GM12875 (cell line): Measurements from ENCODE around the gene SGMS1.
"Not testable (repeated sequence)": the region's sequence is repeated elsewhere in the genome, so short reads cannot be mapped to it uniquely, and the experiment has no call there.

Experiments used
- H3K4me3 ChIP-seq: one replicate; pipeline ENCODE4 v1.5.1; 2011; ENCODE audit warnings: low read depth, low read length, control low read depth
- CTCF ChIP-seq: IDR thresholded peaks from 2 replicates; pipeline ENCODE4 v1.5.1; 2011; ENCODE audit warnings: low read depth, mild to moderate bottlenecking, control low read depth, inconsistent platforms, low read length, moderate library complexity, borderline replicate concordance; ENCODE audit not compliant: insufficient read depth

Gene SGMS1

GRCh38 chr10:50552771-50553535, 70.8 kb downstream of the SGMS1 start:
- TF ChIP-seq CTCF, result peak; percentile 20; the same call in 1 of the 2 replicates
- no peak overlapping the region for H3K4me3 ChIP-seq

- H3K4me3 ChIP-seq, result no peak overlapping the region
- no peak for TF ChIP-seq CTCF
Observed at GRCh38 chr10:50552308-50552707, 71.4 kb downstream of the SGMS1 start.

- no peak overlapping the region for H3K4me3 ChIP-seq
- TF ChIP-seq CTCF, result no peak
Observed at GRCh38 chr10:50551894-50552293, 71.9 kb downstream of the SGMS1 start.

- H3K4me3 ChIP-seq, result no peak overlapping the region
- TF ChIP-seq CTCF, result no peak
Observed at GRCh38 chr10:50550291-50550839, 73.4 kb downstream of the SGMS1 start.

- H3K4me3 ChIP-seq, result not testable (repeated sequence)
Observed at GRCh38 chr10:50549186-50549585, 74.6 kb downstream of the SGMS1 start.

- not testable (repeated sequence) for H3K4me3 ChIP-seq
Observed at GRCh38 chr10:50548481-50548880, 75.3 kb downstream of the SGMS1 start.

GRCh38 chr10:50546287-50546686, 77.5 kb downstream of the SGMS1 start:
- not testable (repeated sequence) for H3K4me3 ChIP-seq

- TF ChIP-seq CTCF, result no peak
- H3K4me3 ChIP-seq, result no peak overlapping the region
Observed at GRCh38 chr10:50545846-50546245, 77.9 kb downstream of the SGMS1 start.
